AG09309 (cell line): ENCODE results near the gene FMOD.

Experiments used
- DNase-seq: peaks from one replicate; pipeline ENCODE4 v3.0.0-alpha.2; 2010; ENCODE audit warnings: low read depth
- H3K4me3 ChIP-seq: 2 replicates; pipeline ENCODE4 v1.5.1; 2011; ENCODE audit warnings: mild to moderate bottlenecking, low read depth, low read length, moderate library complexity; ENCODE audit not compliant: control insufficient read depth
- CTCF ChIP-seq: IDR thresholded peaks from 2 replicates; pipeline ENCODE4 v1.5.1; 2011; ENCODE audit warnings: mild to moderate bottlenecking, low read depth, low read length, inconsistent platforms; ENCODE audit not compliant: insufficient read depth, control insufficient read depth; ENCODE audit errors: missing control alignments

The FMOD gene

GRCh38 chr1:203291201-203292096 lies 59.5 kb downstream of the FMOD start:
- H3K4me3 ChIP-seq: no peak overlapping the region
- DNase-seq: no peak
- TF ChIP-seq CTCF: no peak
